Lower lobe of right lung (tissue), 2 donors: ENCODE results near the gene NMT2. TPM values are rescaled to one million over a fixed set of nuclear protein-coding genes. Genes with fewer than 3 reads are reported as not detected.
A peak's percentile ranks its signal among the peaks of the same experiment; 100 is the strongest.

Experiments
- ATAC-seq, 2 donors: fragments of 200-7000 bp; cut with Tn5 transposase; one replicate each; pipeline ENCODE4 v1.9.1; 2020 to 2022; ENCODE audit warnings: mild to moderate bottlenecking in 2 of 2, moderate library complexity in 2 of 2
- DNase-seq: peaks from one replicate; pipeline ENCODE4 v3.0.0-alpha.2; 2020
- H3K27ac ChIP-seq: fragments of 200-600 bp; one replicate; pipeline ENCODE4 v1.8.0; 2022
- H3K27me3 ChIP-seq: fragments of 200-600 bp; one replicate; pipeline ENCODE4 v1.8.0; 2022; ENCODE audit warnings: low read depth
- H3K36me3 ChIP-seq: fragments of 200-600 bp; one replicate; pipeline ENCODE4 v1.8.0; 2022; ENCODE audit warnings: mild to moderate bottlenecking
- H3K4me1 ChIP-seq: fragments of 200-600 bp; one replicate; pipeline ENCODE4 v1.8.0; 2022
- H3K4me3 ChIP-seq: fragments of 200-600 bp; one replicate; pipeline ENCODE4 v1.8.0; 2022; ENCODE audit warnings: mild to moderate bottlenecking
- H3K9me3 ChIP-seq: fragments of 200-600 bp; one replicate; pipeline ENCODE4 v1.8.0; 2022
- intact Hi-C: fragments of 100-400 bp; cut with DNase I; formaldehyde crosslinking; loops from one replicate; pipeline ENCODE4 v1.11.0; 2022
- total RNA-seq: library from RNA; stranded (reverse); fragmentation: NEBNext Ultra II Directional; extraction: Animal tissue kit (Norgen Biotek cat#: 25700); gene quantifications from one replicate; pipeline ENCODE4 v1.2.1, GENCODE V29; 2021
- TF ChIP-seq, protein P1 (sequence below): fragments of 200-600 bp; IDR thresholded peaks from one replicate; pipeline ENCODE4 v1.8.0; 2022; ENCODE audit warnings: antibody characterized with exemption, mild to moderate bottlenecking
- donor health status: DM: no; HTN: yes; CAD: no; lungs with severe emphysema.

The NMT2 gene
- total RNA-seq, 1 donor from 2014 or later = 10.2 TPM

DNA sequence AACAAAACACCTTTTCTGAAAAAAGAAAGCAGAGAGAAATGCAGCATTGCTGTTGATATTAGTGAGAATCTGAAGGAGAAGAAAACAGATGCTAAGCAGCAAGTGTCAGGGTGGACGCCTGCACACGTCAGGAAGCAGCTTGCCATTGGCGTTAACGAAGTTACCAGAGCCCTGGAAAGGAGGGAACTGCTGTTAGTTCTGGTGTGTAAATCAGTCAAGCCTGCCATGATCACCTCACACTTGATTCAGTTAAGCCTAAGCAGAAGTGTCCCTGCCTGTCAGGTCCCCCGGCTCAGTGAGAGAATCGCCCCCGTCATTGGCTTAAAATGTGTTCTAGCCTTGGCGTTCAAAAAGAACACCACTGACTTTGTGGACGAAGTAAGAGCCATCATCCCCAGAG, 65.0 kb downstream of the NMT2 start:
- Histone ChIP-seq H3K4me3 (no peak overlapping the region), H3K27ac (no peak overlapping the region), H3K27me3 (no peaks in the 10 kb centered on the region), H3K36me3 (peaks cover 70% of the 10 kb centered on the region), H3K9me3 (no peaks in the 10 kb centered on the region), H3K4me1 (peaks cover 21% of the 10 kb centered on the region)
- DNase-seq (no peak), ATAC-seq (no peak)
- TF ChIP-seq, protein P1, sequence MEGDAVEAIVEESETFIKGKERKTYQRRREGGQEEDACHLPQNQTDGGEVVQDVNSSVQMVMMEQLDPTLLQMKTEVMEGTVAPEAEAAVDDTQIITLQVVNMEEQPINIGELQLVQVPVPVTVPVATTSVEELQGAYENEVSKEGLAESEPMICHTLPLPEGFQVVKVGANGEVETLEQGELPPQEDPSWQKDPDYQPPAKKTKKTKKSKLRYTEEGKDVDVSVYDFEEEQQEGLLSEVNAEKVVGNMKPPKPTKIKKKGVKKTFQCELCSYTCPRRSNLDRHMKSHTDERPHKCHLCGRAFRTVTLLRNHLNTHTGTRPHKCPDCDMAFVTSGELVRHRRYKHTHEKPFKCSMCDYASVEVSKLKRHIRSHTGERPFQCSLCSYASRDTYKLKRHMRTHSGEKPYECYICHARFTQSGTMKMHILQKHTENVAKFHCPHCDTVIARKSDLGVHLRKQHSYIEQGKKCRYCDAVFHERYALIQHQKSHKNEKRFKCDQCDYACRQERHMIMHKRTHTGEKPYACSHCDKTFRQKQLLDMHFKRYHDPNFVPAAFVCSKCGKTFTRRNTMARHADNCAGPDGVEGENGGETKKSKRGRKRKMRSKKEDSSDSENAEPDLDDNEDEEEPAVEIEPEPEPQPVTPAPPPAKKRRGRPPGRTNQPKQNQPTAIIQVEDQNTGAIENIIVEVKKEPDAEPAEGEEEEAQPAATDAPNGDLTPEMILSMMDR = no peak
- intact Hi-C loops = no loop called here

DNA sequence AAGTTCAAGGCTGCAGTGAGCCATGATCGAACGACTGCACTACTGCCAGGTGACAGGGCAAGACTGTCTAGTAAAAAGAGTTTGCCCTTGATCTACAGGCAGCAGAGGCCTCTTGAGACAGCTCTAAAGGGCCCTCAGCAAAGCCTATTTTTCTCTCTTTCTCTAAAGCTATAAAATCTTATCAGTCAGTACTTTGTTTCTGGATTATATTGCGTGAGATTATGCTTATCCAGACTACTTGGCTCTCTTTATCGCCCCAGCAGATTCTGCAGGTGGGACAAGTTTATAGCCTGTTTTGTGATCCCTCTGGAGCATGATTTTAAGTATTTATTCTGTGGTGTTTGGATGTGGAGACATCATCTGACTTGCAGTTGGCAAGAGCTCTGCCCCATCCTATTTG, 68.6 kb downstream of the NMT2 start:
- H3K27ac ChIP-seq = no peak overlapping the region
- peaks cover 43% of the 10 kb centered on the region for H3K36me3 ChIP-seq
- TF ChIP-seq, protein P1 = no peak
- H3K4me3 ChIP-seq = no peak overlapping the region
- ATAC-seq (no peak), DNase-seq (no peak)
- peaks cover 28% of the 10 kb centered on the region for H3K4me1 ChIP-seq
- H3K9me3 ChIP-seq = no peaks in the 10 kb centered on the region
- intact Hi-C loops = no loop called here
- H3K27me3 ChIP-seq = no peaks in the 10 kb centered on the region

DNA sequence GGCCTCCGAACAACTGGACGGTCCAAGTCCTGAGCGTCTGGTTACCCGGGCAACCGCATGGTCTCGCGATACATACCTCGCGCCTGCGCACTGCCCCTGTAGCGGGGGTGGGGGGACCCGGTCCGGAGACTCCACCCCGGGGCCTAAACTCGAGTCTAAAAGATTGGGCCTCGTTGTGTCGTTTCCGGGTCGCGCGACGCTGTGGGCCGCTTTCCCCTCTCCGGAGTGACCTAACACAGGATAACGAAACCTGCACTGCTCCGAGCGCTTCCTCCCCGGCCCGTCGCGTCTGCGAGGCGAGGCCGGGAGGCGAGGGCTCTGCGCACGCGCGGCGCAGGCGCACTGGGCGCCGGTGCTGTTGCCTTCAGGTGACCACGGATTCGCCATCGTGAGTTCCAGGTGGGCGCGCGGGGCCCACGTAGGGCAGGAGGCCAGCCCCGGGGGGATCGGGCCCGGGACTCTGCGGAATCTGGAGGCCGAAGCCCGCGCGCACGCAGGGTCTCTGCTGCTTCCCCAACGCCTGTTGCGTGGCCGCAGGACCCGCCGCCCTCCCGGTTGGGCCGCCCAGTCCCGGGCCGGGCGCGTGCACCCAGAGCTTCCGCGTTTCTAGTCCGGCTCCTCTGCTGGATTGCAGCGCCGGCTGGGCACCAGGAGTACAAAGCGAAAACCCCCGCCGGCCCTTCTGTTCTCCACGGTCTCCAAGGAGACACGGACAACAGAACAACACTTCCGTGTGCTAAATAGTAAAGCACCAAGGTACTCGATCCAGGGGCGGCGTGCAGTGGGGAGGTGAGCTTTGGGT, 71.3 kb downstream of the NMT2 start, which contains the start of gene RPP38:
RPP38 (plus strand) TSS at position 345 of the 802 bp plus-strand sequence. CDS start 5,960 bp downstream, outside the sequence.
- Histone ChIP-seq H3K27ac (peak within 1 kb of the TSS; percentile 97), H3K4me1 (peaks cover 28% of the 10 kb centered on the region), H3K9me3 (no peaks in the 10 kb centered on the region), H3K27me3 (no peaks in the 10 kb centered on the region), H3K36me3 (peaks cover 16% of the 10 kb centered on the region), H3K4me3 (peak within 1 kb of the TSS; percentile 79)
- TF ChIP-seq, protein P1 = no peak
- ATAC-seq (peak; percentile 97 to 98), DNase-seq (peak; percentile 97)
- intact Hi-C loops = no loop called here

DNA sequence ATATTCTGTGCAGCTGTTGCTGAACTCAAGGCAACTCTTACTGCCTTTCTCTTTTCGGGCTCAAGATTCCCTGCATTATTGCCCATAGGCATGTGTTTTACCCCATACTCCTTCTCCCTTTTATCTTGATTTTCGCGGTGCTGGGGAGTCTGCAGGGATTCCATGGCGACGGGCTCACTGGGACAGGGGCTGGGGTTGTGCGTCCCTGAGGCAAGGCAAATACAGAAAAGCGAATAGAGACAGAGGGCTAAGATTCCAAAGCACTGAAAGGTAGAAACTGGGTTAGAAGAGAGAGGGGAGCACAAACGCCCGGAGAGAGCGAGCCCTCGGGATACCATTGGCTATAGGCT, 71.9 kb downstream of the NMT2 start:
- H3K27ac ChIP-seq = peak overlapping the region; percentile 97
- H3K9me3 ChIP-seq = no peaks in the 10 kb centered on the region
- no peaks in the 10 kb centered on the region for H3K27me3 ChIP-seq
- intact Hi-C loops = no loop called here
- ATAC-seq (peak in 1 of 2 donors; percentile 7), DNase-seq (no peak)
- TF ChIP-seq, protein P1 = no peak
- H3K36me3 ChIP-seq = peaks cover 12% of the 10 kb centered on the region
- H3K4me1 ChIP-seq = peaks cover 28% of the 10 kb centered on the region
- H3K4me3 ChIP-seq = peak overlapping the region; percentile 79

DNA sequence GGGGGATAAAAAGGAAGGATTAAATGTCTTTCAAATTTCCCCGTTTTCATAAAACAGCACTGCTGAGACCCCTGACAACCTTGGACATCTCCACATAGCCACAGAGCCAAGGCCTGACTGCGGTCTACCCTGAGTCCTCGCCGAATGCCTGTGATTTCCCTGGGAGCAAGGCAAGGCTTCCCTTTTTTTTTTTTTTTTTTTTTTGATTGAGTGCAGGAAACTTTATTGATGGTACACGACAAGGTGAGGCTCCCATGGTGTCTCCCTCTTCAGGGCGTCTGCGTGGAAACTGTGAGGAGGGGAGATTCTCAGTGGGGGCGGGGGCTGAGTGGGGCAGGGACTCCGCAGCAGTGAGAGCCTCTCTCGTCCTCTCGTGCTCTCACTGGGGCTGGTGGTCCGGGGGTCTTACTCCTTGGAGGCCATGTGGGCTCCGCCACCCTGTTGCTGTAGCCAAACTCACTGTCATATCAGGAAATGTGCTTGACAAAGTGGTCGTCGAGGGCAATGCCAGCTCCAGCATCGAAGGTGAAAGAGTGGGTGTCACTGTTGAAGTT, 75.6 kb downstream of the NMT2 start:
- intact Hi-C loops = no loop called here
- no peak for ATAC-seq

More for the DNA sequence above, 75.6 kb downstream of the NMT2 start:
- Histone ChIP-seq H3K4me3 (no peak overlapping the region), H3K36me3 (no peaks in the 10 kb centered on the region), H3K9me3 (no peaks in the 10 kb centered on the region), H3K27me3 (peaks cover 6% of the 10 kb centered on the region), H3K27ac (no peak overlapping the region), H3K4me1 (peaks cover 12% of the 10 kb centered on the region)
- DNase-seq = no peak
- TF ChIP-seq, protein P1 = no peak
